Loucy (cell line): Measurements from ENCODE around the gene ATF7.

ENCODE experiments used
- H2AFZ ChIP-seq: fragments of 200-600 bp; sonication (generic); 2 replicates; pipeline ENCODE4 v1.6.0; 2016; ENCODE audit warnings: antibody characterized with exemption, mild to moderate bottlenecking, low read length, moderate library complexity
- H3F3A ChIP-seq: fragments of 200-600 bp; 2 replicates; pipeline ENCODE4 v1.6.0; 2016; ENCODE audit warnings: antibody characterized with exemption, low read depth, mild to moderate bottlenecking
- H3K27me3 ChIP-seq: fragments of 200-600 bp; sonication (generic); 2 replicates; pipeline ENCODE4 v1.6.1; 2014; ENCODE audit warnings: low read length, mild to moderate bottlenecking; ENCODE audit not compliant: insufficient read depth, poor library complexity, severe bottlenecking
- H3K36me3 ChIP-seq: fragments of 200-600 bp; sonication (generic); 2 replicates; pipeline ENCODE4 v1.6.1; 2016; ENCODE audit warnings: low read length; ENCODE audit not compliant: insufficient read depth
- H3K4me1 ChIP-seq: fragments of 200-600 bp; sonication (generic); 2 replicates; pipeline ENCODE4 v1.5.1; 2014; ENCODE audit warnings: low read length, mild to moderate bottlenecking; ENCODE audit not compliant: insufficient read depth, poor library complexity, severe bottlenecking
- H3K4me2 ChIP-seq: fragments of 200-600 bp; sonication (generic); 2 replicates; pipeline ENCODE4 v1.6.0; 2014; ENCODE audit warnings: antibody characterized with exemption, low read length, low read depth, mild to moderate bottlenecking; ENCODE audit not compliant: poor library complexity, severe bottlenecking
- H3K4me3 ChIP-seq: fragments of 200-600 bp; sonication (generic); 2 replicates; pipeline ENCODE4 v1.5.1; 2014; ENCODE audit warnings: low read length, mild to moderate bottlenecking, mixed read lengths; ENCODE audit not compliant: poor library complexity, severe bottlenecking
- H3K79me2 ChIP-seq: fragments of 200-600 bp; sonication (generic); 2 replicates; pipeline ENCODE4 v1.6.1; 2014; ENCODE audit warnings: low read length; ENCODE audit not compliant: insufficient read depth
- H3K9ac ChIP-seq: fragments of 200-600 bp; sonication (generic); 2 replicates; pipeline ENCODE4 v1.6.0; 2014; ENCODE audit warnings: mild to moderate bottlenecking, low read depth, low read length, moderate library complexity; ENCODE audit not compliant: poor library complexity, severe bottlenecking
- H3K9me2 ChIP-seq: fragments of 200-600 bp; sonication (generic); replicated peaks from 2 replicates; pipeline ENCODE4 v1.6.1; 2016; ENCODE audit warnings: low read depth, low read length, mixed read lengths
- H3K9me3 ChIP-seq: fragments of 200-600 bp; sonication (generic); 2 replicates; pipeline ENCODE4 v1.6.1; 2014; ENCODE audit warnings: mild to moderate bottlenecking, antibody characterized with exemption, low read length, low read depth; ENCODE audit not compliant: insufficient read depth
- H4K20me1 ChIP-seq: fragments of 200-600 bp; sonication (generic); 2 replicates; pipeline ENCODE4 v1.6.0; 2014; ENCODE audit warnings: antibody characterized with exemption, low read length, mild to moderate bottlenecking; ENCODE audit not compliant: insufficient read depth, poor library complexity, severe bottlenecking
- EZH2phosphoT487 ChIP-seq: fragments of 200-600 bp; IDR thresholded peaks from 2 replicates; pipeline ENCODE4 v1.6.1; 2018; ENCODE audit warnings: antibody characterized with exemption, mild to moderate bottlenecking, moderate library complexity, borderline replicate concordance
- TF ChIP-seq, protein P1 (sequence below): fragments of 200-600 bp; sonication (generic); conservative IDR thresholded peaks from 2 replicates; pipeline ENCODE4 v1.5.1; 2014; ENCODE audit warnings: mild to moderate bottlenecking, antibody characterized with exemption, low read length

Gene ATF7

DNA sequence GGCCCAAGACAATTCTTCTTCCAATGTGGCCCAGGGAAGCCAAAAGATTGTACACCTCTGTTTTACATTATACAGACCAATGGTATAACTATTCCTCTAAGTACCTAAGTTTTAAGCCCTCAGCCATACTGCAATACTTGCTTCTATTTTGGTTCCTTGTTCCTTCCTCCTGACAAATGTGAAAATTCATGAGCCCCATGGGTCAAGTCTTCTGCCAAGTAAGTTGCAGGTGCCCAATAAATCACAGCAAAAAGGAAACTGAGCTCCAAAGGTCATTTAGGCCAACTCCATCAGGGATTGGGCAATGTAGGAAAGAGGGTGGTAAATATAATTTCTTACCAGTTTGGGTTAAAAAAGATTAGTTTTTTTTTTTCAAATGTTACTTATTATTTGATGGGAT, 61.2 kb downstream of the ATF7 start:
- H3F3A ChIP-seq = peaks cover 12% of the 10 kb centered on the region
- TF ChIP-seq EZH2phosphoT487 = no peak
- TF ChIP-seq, protein P1, sequence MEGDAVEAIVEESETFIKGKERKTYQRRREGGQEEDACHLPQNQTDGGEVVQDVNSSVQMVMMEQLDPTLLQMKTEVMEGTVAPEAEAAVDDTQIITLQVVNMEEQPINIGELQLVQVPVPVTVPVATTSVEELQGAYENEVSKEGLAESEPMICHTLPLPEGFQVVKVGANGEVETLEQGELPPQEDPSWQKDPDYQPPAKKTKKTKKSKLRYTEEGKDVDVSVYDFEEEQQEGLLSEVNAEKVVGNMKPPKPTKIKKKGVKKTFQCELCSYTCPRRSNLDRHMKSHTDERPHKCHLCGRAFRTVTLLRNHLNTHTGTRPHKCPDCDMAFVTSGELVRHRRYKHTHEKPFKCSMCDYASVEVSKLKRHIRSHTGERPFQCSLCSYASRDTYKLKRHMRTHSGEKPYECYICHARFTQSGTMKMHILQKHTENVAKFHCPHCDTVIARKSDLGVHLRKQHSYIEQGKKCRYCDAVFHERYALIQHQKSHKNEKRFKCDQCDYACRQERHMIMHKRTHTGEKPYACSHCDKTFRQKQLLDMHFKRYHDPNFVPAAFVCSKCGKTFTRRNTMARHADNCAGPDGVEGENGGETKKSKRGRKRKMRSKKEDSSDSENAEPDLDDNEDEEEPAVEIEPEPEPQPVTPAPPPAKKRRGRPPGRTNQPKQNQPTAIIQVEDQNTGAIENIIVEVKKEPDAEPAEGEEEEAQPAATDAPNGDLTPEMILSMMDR = no peak
- H3K4me2 ChIP-seq = peak overlapping the region; percentile 51
- no peaks in the 10 kb centered on the region for H3K9me2 ChIP-seq
- no peaks in the 10 kb centered on the region for H3K27me3 ChIP-seq
- no peak overlapping the region for H3K9ac ChIP-seq
- no peaks in the 10 kb centered on the region for H3K9me3 ChIP-seq
- peak overlapping the region; percentile 22 for H3K4me3 ChIP-seq
- H4K20me1 ChIP-seq = no peaks in the 10 kb centered on the region
- H2AFZ ChIP-seq = no peak overlapping the region
- H3K4me1 ChIP-seq = peaks cover 59% of the 10 kb centered on the region
- no peaks in the 10 kb centered on the region for H3K36me3 ChIP-seq
- H3K79me2 ChIP-seq = no peaks in the 10 kb centered on the region

DNA sequence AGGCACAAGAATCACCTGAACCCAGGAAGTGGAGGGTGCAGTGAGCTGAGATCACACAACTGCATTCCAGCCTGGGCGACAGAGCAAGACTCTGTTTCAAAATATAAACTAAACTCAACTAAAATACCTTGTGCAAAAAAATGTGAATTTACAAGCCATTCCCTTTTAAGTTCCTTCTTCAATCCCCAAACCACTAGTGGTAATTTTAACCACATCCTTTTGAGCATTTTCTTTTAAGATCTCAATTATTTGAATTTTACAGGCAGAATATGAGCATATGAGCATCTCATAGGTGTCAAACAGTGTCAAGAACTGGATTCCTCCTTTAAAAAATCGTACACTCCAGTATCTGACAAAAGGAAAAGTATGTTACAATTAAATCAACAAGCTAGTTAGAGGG, 61.9 kb downstream of the ATF7 start:
- no peaks in the 10 kb centered on the region for H4K20me1 ChIP-seq
- H3K4me3 ChIP-seq = peak overlapping the region; percentile 22
- TF ChIP-seq EZH2phosphoT487 = no peak
- TF ChIP-seq, protein P1 = no peak
- no peaks in the 10 kb centered on the region for H3K9me3 ChIP-seq
- H3K79me2 ChIP-seq = no peaks in the 10 kb centered on the region
- no peaks in the 10 kb centered on the region for H3K36me3 ChIP-seq
- H3K4me1 ChIP-seq = peaks cover 57% of the 10 kb centered on the region
- H3K27me3 ChIP-seq = no peaks in the 10 kb centered on the region
- peak overlapping the region; percentile 51 for H3K4me2 ChIP-seq
- no peak overlapping the region for H2AFZ ChIP-seq
- H3F3A ChIP-seq = peaks cover 12% of the 10 kb centered on the region
- H3K9me2 ChIP-seq = no peaks in the 10 kb centered on the region
- H3K9ac ChIP-seq = no peak overlapping the region

DNA sequence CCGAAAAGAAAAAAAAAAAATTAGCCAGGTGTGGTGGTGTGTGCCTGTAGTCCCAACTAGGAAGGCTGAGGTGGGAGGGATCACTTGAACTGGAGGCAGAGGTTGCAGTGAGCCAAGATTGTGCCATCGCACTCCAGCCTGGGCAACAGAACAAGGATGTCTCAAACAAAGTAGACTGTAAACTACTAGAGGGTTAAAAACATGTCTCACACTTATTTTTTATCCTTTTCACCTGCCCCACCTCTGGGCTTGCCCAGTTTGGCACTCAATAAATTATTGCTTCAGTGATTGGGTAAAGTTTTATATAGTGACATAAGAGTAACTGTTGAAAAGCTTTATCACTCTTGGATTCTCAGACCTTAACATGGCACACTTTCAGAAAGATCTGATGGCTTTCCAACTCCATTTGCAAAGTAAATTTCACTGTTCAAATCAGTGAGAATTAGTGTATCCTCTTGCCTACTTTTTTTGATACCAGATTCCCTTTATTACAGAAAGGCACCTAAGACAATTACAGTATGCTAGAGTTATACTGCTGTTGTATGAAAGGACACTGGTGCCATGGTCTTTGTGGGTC, 62.6 kb downstream of the ATF7 start:
- Histone ChIP-seq H3K27me3 (no peaks in the 10 kb centered on the region), H3F3A (peaks cover 9% of the 10 kb centered on the region), H3K9me3 (no peaks in the 10 kb centered on the region), H2AFZ (no peak overlapping the region), H3K4me3 (peak overlapping the region; percentile 22), H3K36me3 (no peaks in the 10 kb centered on the region), H3K9ac (no peak overlapping the region), H3K79me2 (no peaks in the 10 kb centered on the region), H3K4me1 (peaks cover 51% of the 10 kb centered on the region), H3K4me2 (peak overlapping the region; percentile 51), H4K20me1 (no peaks in the 10 kb centered on the region), H3K9me2 (no peaks in the 10 kb centered on the region)
- no peak for TF ChIP-seq EZH2phosphoT487
- TF ChIP-seq, protein P1 = no peak
